H1 (cell line): ENCODE results near the gene MYO9A.

Experiments
- BRCA1 ChIP-seq: IDR thresholded peaks from 2 replicates; pipeline ENCODE4 v1.6.1; 2012; ENCODE audit warnings: low read depth, low read length, improper control_type of control experiment
- CBX5 ChIP-seq: fragments of 300-800, 300-1000 bp; sonication (generic); IDR thresholded peaks from 2 replicates; pipeline ENCODE4 v1.7.1; 2016; ENCODE audit warnings: antibody characterized with exemption, low read length, low read depth
- CEBPB ChIP-seq: IDR thresholded peaks from 2 replicates; pipeline ENCODE4 v1.6.1; 2012; ENCODE audit warnings: low read depth, low read length
- TF ChIP-seq, protein P1 (sequence below), 3 experiments: IDR thresholded peaks; 1 replicate in 2 of 3; 2 replicates in 1 of 3; pipeline versions ENCODE4 v1.5.1 to v1.6.1; 2011; ENCODE audit warnings: low read length in 3 of 3, mild to moderate bottlenecking in 3 of 3, inconsistent platforms in 2 of 3, low read depth in 1 of 3, moderate library complexity in 1 of 3; ENCODE audit not compliant: insufficient read depth in 1 of 3; ENCODE audit errors: control extremely low read depth in 1 of 3

DNA sequence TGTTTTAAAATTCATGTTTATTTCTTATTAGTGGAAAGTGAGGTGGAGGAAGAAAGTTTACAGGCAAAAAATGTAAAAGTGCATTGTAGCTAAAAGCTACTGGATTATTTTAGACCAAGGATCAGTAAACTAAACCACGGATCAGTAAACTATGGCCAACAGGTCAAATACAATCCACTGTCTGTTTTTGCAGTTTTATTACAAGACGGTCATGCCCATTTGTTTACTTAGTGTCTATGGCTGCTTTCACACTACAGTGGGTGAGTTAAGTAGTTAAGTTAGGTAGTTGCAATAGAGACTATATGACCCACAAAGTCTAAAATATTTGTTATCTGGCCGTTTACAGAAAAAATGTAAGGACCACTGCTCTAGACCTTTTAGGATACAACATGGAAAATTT, 225.6 kb downstream of the MYO9A start:
- TF ChIP-seq CEBPB = no peak
- TF ChIP-seq, protein P1, sequence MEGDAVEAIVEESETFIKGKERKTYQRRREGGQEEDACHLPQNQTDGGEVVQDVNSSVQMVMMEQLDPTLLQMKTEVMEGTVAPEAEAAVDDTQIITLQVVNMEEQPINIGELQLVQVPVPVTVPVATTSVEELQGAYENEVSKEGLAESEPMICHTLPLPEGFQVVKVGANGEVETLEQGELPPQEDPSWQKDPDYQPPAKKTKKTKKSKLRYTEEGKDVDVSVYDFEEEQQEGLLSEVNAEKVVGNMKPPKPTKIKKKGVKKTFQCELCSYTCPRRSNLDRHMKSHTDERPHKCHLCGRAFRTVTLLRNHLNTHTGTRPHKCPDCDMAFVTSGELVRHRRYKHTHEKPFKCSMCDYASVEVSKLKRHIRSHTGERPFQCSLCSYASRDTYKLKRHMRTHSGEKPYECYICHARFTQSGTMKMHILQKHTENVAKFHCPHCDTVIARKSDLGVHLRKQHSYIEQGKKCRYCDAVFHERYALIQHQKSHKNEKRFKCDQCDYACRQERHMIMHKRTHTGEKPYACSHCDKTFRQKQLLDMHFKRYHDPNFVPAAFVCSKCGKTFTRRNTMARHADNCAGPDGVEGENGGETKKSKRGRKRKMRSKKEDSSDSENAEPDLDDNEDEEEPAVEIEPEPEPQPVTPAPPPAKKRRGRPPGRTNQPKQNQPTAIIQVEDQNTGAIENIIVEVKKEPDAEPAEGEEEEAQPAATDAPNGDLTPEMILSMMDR (IDR thresholded peaks at IDR 0.05; ENCODE audit: control extremely low read depth in 1 of 3, insufficient read depth in 1 of 3, low read depth in 1 of 3, low read length in 3 of 3) = no peak
- TF ChIP-seq CBX5 = no peak
- no peak for TF ChIP-seq BRCA1
